H1 (cell line): ENCODE measurements around the gene FOXN4. TPM values are rescaled to one million over a fixed set of nuclear protein-coding genes. Genes with fewer than 3 reads are reported as not detected.

Source experiments
- CTCF ChIA-PET: fragments of 300-600 bp; sonication (Branson Sonifier 250); formaldehyde crosslinking; loops from one replicate; lab custom pipeline; 2021; ENCODE audit not compliant: partially characterized antibody; lab: Charles Lee
- POLR2A ChIA-PET: fragments of 300-600 bp; sonication (Branson Sonifier 250); formaldehyde crosslinking; loops from one replicate; lab custom pipeline; 2021; ENCODE audit warnings: inconsistent platforms; ENCODE audit not compliant: partially characterized antibody; lab: Charles Lee
- DNase-seq, 2 experiments: peaks; one replicate each; pipeline versions ENCODE4 v3.0.0 to v3.0.0-alpha.2; 2010 to 2022; ENCODE audit warnings: low spot score in 2 of 2, low read depth in 1 of 2, mixed read lengths in 1 of 2
- FAIRE-seq: peaks from 2 replicates; lab custom pipeline; 2011; peaks lifted over from hg19 to GRCh38; lab: Jason Lieb, UNC
- H2AFZ ChIP-seq: 2 replicates; pipeline ENCODE4 v1.8.1; 2012; ENCODE audit warnings: low read length, inconsistent platforms
- H2AK5ac ChIP-seq: 2 replicates; pipeline ENCODE4 v1.6.1; 2013; ENCODE audit warnings: low read depth, low read length
- H2BK120ac ChIP-seq: replicated peaks from 2 replicates; pipeline ENCODE3; 2013; ENCODE audit warnings: low read depth, low read length, inconsistent platforms
- H2BK12ac ChIP-seq: 2 replicates; pipeline ENCODE4 v1.6.1; 2013; ENCODE audit warnings: low read depth, low read length
- H2BK15ac ChIP-seq: 2 replicates; pipeline ENCODE4 v1.6.1; 2013; ENCODE audit warnings: low read length
- H2BK20ac ChIP-seq: 2 replicates; pipeline ENCODE4 v1.6.1; 2013; ENCODE audit warnings: low read length
- H2BK5ac ChIP-seq: 2 replicates; pipeline ENCODE4 v1.6.1; 2013; ENCODE audit warnings: low read depth, low read length
- H3K14ac ChIP-seq: 2 replicates; pipeline ENCODE4 v1.6.1; 2013; ENCODE audit warnings: inconsistent platforms; ENCODE audit not compliant: insufficient read length
- H3K18ac ChIP-seq: 2 replicates; pipeline ENCODE4 v1.6.1; 2013; ENCODE audit warnings: low read length; ENCODE audit errors: extremely low read depth
- H3K23ac ChIP-seq: 2 replicates; pipeline ENCODE4 v1.6.1; 2013; ENCODE audit warnings: inconsistent platforms; ENCODE audit not compliant: insufficient read length
- H3K23me2 ChIP-seq: 2 replicates; pipeline ENCODE4 v1.6.1; 2013; ENCODE audit warnings: low read depth, low read length
- H3K27ac ChIP-seq: 2 replicates; pipeline ENCODE4 v1.6.1; 2011; ENCODE audit warnings: low read depth, low read length, inconsistent platforms
- H3K27me3 ChIP-seq, 4 experiments: replicated peaks in 1 of 4; 1 replicate in 1 of 4; 2 replicates in 3 of 4; pipeline versions ENCODE4 v1.6.1 to v1.8.1; 2011 to 2013; ENCODE audit warnings: low read length in 3 of 4, mild to moderate bottlenecking in 3 of 4, inconsistent platforms in 2 of 4, mixed read lengths in 2 of 4, moderate library complexity in 1 of 4; ENCODE audit not compliant: control insufficient read depth in 3 of 4, insufficient read depth in 3 of 4; ENCODE audit errors: extremely low read depth in 1 of 4
- H3K36me3 ChIP-seq, 4 experiments: 2 replicates each; pipeline versions ENCODE4 v1.6.1 to v1.8.1; 2011 to 2013; ENCODE audit warnings: mild to moderate bottlenecking in 4 of 4, low read length in 3 of 4, moderate library complexity in 2 of 4, control low read depth in 1 of 4, inconsistent platforms in 1 of 4; ENCODE audit not compliant: insufficient read depth in 4 of 4, control insufficient read depth in 2 of 4
- H3K4ac ChIP-seq: replicated peaks from 2 replicates; pipeline ENCODE3; 2013; ENCODE audit warnings: low read length, low read depth, mixed read lengths, inconsistent platforms; ENCODE audit not compliant: insufficient read length
- H3K4me1 ChIP-seq, 4 experiments: replicated peaks in 1 of 4; 1 replicate in 1 of 4; 2 replicates in 3 of 4; pipeline versions ENCODE4 v1.6.1 to v1.8.1; 2011 to 2013; ENCODE audit warnings: low read length in 3 of 4, inconsistent platforms in 2 of 4, mixed read lengths in 1 of 4; ENCODE audit not compliant: insufficient read depth in 4 of 4, control insufficient read depth in 3 of 4
- H3K4me2 ChIP-seq, 2 experiments: 2 replicates each; pipeline versions ENCODE4 v1.6.1 to v1.8.1; 2011 to 2013; ENCODE audit warnings: low read depth in 2 of 2, low read length in 2 of 2, control low read depth in 1 of 2, inconsistent platforms in 1 of 2, mild to moderate bottlenecking in 1 of 2; ENCODE audit not compliant: insufficient read depth in 1 of 2
- H3K4me3 ChIP-seq, 4 experiments: fragments of 200-600, 300-600 bp in 1 of 4; sonication (generic), shearing (Covaris generic), sonication (Bioruptor Twin) in 1 of 4; 2 replicates each; pipeline versions ENCODE4 v1.5.1 to v1.8.1; 2011 to 2016; ENCODE audit warnings: low read length in 4 of 4, low read depth in 3 of 4, control low read depth in 2 of 4, inconsistent platforms in 2 of 4, mild to moderate bottlenecking in 2 of 4, mixed read lengths in 1 of 4, moderate library complexity in 1 of 4; ENCODE audit not compliant: insufficient read depth in 2 of 4; ENCODE audit errors: extremely low read depth in 1 of 4
- H3K56ac ChIP-seq: replicated peaks from 2 replicates; pipeline ENCODE3; 2013; ENCODE audit warnings: low read depth, mild to moderate bottlenecking, mixed read lengths, low read length, inconsistent platforms; ENCODE audit not compliant: insufficient read length
- H3K79me1 ChIP-seq: 2 replicates; pipeline ENCODE4 v1.6.1; 2013; ENCODE audit warnings: low read depth, low read length, control low read depth
- H3K79me2 ChIP-seq, 2 experiments: 2 replicates each; pipeline versions ENCODE4 v1.6.1 to v1.8.1; 2012 to 2013; ENCODE audit warnings: low read length in 2 of 2, mild to moderate bottlenecking in 2 of 2, inconsistent platforms in 1 of 2; ENCODE audit not compliant: insufficient read depth in 2 of 2, control insufficient read depth in 1 of 2
- H3K9ac ChIP-seq, 4 experiments: replicated peaks in 1 of 4; 1 replicate in 1 of 4; 2 replicates in 3 of 4; pipeline versions ENCODE4 v1.6.1 to v1.8.1; 2011 to 2013; ENCODE audit warnings: low read depth in 3 of 4, low read length in 3 of 4, control low read depth in 2 of 4, mild to moderate bottlenecking in 2 of 4, moderate library complexity in 2 of 4, inconsistent platforms in 1 of 4; ENCODE audit errors: extremely low read depth in 1 of 4
- H3K9me3 ChIP-seq, 2 experiments: 2 replicates each; pipeline versions ENCODE4 v1.6.1 to v1.8.1; 2012 to 2013; ENCODE audit warnings: mild to moderate bottlenecking in 2 of 2, moderate library complexity in 2 of 2, control low read depth in 1 of 2, inconsistent platforms in 1 of 2, low read depth in 1 of 2, low read length in 1 of 2, mixed read lengths in 1 of 2; ENCODE audit not compliant: insufficient read depth in 2 of 2
- H4K20me1 ChIP-seq, 2 experiments: replicated peaks in 1 of 2; 2 replicates each; pipeline versions ENCODE3 to v1.8.1; 2011 to 2013; ENCODE audit warnings: inconsistent platforms in 2 of 2, low read length in 2 of 2, mild to moderate bottlenecking in 1 of 2; ENCODE audit not compliant: insufficient read depth in 2 of 2, control insufficient read depth in 1 of 2
- H4K5ac ChIP-seq: 2 replicates; pipeline ENCODE4 v1.6.1; 2013; ENCODE audit warnings: low read length, low read depth, mixed read lengths, inconsistent platforms; ENCODE audit not compliant: insufficient read length
- H4K8ac ChIP-seq: 2 replicates; pipeline ENCODE4 v1.8.0; 2013; ENCODE audit warnings: mild to moderate bottlenecking, moderate library complexity, low read length, inconsistent platforms; ENCODE audit not compliant: insufficient read depth; ENCODE audit errors: extremely low read depth
- H4K91ac ChIP-seq: replicated peaks from 2 replicates; pipeline ENCODE3; 2013; ENCODE audit warnings: low read length, mixed read lengths, inconsistent platforms; ENCODE audit not compliant: insufficient read length
- BRCA1 ChIP-seq: IDR thresholded peaks from 2 replicates; pipeline ENCODE4 v1.6.1; 2012; ENCODE audit warnings: low read depth, low read length, improper control_type of control experiment
- CBX8 ChIP-seq: fragments of 300-800, 300-1000 bp; sonication (generic); IDR thresholded peaks from 2 replicates; pipeline ENCODE4 v1.7.1; 2016; ENCODE audit warnings: low read depth, low read length, borderline replicate concordance
- CHD1 ChIP-seq: IDR thresholded peaks from 2 replicates; pipeline ENCODE4 v1.6.1; 2012; ENCODE audit warnings: low read depth, low read length, improper control_type of control experiment
- KDM4A ChIP-seq: IDR thresholded peaks from one replicate; pipeline ENCODE4 v1.7.1; 2012; ENCODE audit warnings: low read depth, mild to moderate bottlenecking, moderate library complexity, low read length, inconsistent platforms; ENCODE audit not compliant: severe bottlenecking
- KDM5A ChIP-seq: fragments of 200-600 bp; IDR thresholded peaks from 2 replicates; pipeline ENCODE4 v1.7.1; 2012; ENCODE audit warnings: mild to moderate bottlenecking, low read length, inconsistent platforms, mixed read lengths
- POLR2A ChIP-seq, 2 experiments: IDR thresholded peaks; 1 replicate in 1 of 2; 2 replicates in 1 of 2; pipeline ENCODE4 v1.6.1; 2011; ENCODE audit warnings: low read depth in 2 of 2, low read length in 2 of 2, mild to moderate bottlenecking in 2 of 2; ENCODE audit errors: control extremely low read depth in 1 of 2
- SIX5 ChIP-seq: IDR thresholded peaks from 2 replicates; pipeline ENCODE4 v1.6.1; 2011; ENCODE audit warnings: mild to moderate bottlenecking, low read depth, low read length
- SP2 ChIP-seq: IDR thresholded peaks from 2 replicates; pipeline ENCODE4 v1.6.1; 2012; ENCODE audit warnings: mild to moderate bottlenecking, low read length, inconsistent platforms
- SRF ChIP-seq: IDR thresholded peaks from 2 replicates; pipeline ENCODE4 v1.6.1; 2011; ENCODE audit warnings: mild to moderate bottlenecking, low read depth, low read length, moderate library complexity
- TAF1 ChIP-seq: IDR thresholded peaks from 2 replicates; pipeline ENCODE4 v1.6.1; 2011; ENCODE audit warnings: mild to moderate bottlenecking, low read depth, low read length
- WGBS, 2 experiments: shearing (Covaris generic) in 1 of 2; methylation state at CpG; one replicate each; pipeline versions ENCODE4 v1.1.6 to v1.1.7; 2013 to 2015; ENCODE audit warnings: low lambda C conversion rate in 2 of 2, mixed read lengths in 2 of 2, inconsistent platforms in 1 of 2, low coverage in 1 of 2, missing lambda C conversion rate in 1 of 2; ENCODE audit not compliant: insufficient replicate concordance in 2 of 2, insufficient coverage in 1 of 2, insufficient read length in 1 of 2; ENCODE audit errors: extremely low coverage in 1 of 2, missing lambda C conversion rate in 1 of 2; 5-methylcytosine and 5-hydroxymethylcytosine counted together
- polyA plus RNA-seq, 7 experiments: library from polyadenylated mRNA; depleted of rRNA in 3 of 7; stranded (reverse) in 5 of 7; unstranded in 2 of 7; fragments of >200 nt in 5 of 7; fragments of 200-250 nt in 2 of 7; gene quantifications; 1 replicate in 5 of 7; 2 replicates in 1 of 7; 4 replicates in 1 of 7; pipeline versions ENCODE4 v1.2.1 to v1.2.3, GENCODE V29; 2011 to 2013; ENCODE audit warnings: missing spikeins in 2 of 7, mixed read lengths in 2 of 7
- total RNA-seq: library from RNA; stranded (reverse); fragmentation: NEBNext Ultra II Directional; extraction: Animal tissue kit (Norgen Biotek cat#: 25700); gene quantifications from 2 replicates; pipeline ENCODE4 v1.2.1, GENCODE V29; 2021

FOXN4 gene
- total and polyA plus RNA-seq, 2 of the 8 experiments (the other 6 are each of a cell fraction or from before 2014, with no cell fraction given), result 0.26 to 0.29 TPM

GRCh38 chr12:109281452-109281851, 27.6 kb downstream of the FOXN4 start:
- FAIRE-seq, result no peak
- 85% methylated on average over 15 of the region's 17 CpGs; no CpG with 5 or more reads in 1 of the 2 experiments for WGBS, 2 experiments
- H3K23ac ChIP-seq, result no peak overlapping the region

More at GRCh38 chr12:109281452-109281851, 27.6 kb downstream of the FOXN4 start:
- no peak overlapping the region for H4K91ac ChIP-seq
- H3K79me1 ChIP-seq, result no peaks in the 10 kb centered on the region
- no peak overlapping the region for H2BK12ac ChIP-seq
- no peak for DNase-seq
- no peak overlapping the region for H3K4me2 ChIP-seq
- H3K18ac ChIP-seq, result no peak overlapping the region
- H4K20me1 ChIP-seq, result no peaks in the 10 kb centered on the region
- no peak overlapping the region for H2BK20ac ChIP-seq
- H2BK15ac ChIP-seq, result no peak overlapping the region
- no peaks in the 10 kb centered on the region for H3K36me3 ChIP-seq
- H3K79me2 ChIP-seq, result no peaks in the 10 kb centered on the region
- peak overlapping the region; percentile 28; the same call in 1 of the 2 replicates for H4K8ac ChIP-seq
- H3K4ac ChIP-seq, result no peak overlapping the region
- H3K27me3 ChIP-seq, result no peaks in the 10 kb centered on the region
- no peak overlapping the region for H2AFZ ChIP-seq
- ChIA-PET CTCF (interaction anchor here (6.9 kb wide), 1 partner anchor 17 kb away, joined by 43 read pairs; no protein-coding TSS in a partner anchor), POLR2A (no interaction called here)
- H4K5ac ChIP-seq, result no peak overlapping the region
- H3K9me3 ChIP-seq, result no peaks in the 10 kb centered on the region
- no peak overlapping the region for H3K56ac ChIP-seq
- H3K9ac ChIP-seq, result no peak overlapping the region
- H3K27ac ChIP-seq, result no peak overlapping the region
- no peaks in the 10 kb centered on the region for H3K23me2 ChIP-seq
- H2BK5ac ChIP-seq, result no peak overlapping the region
- TF ChIP-seq SIX5 (no peak), KDM4A (no peak), SRF (no peak), SP2 (no peak), KDM5A (no peak), CHD1 (no peak), POLR2A (IDR thresholded peaks at IDR 0.05; ENCODE audit: control extremely low read depth in 1 of 2, low read depth in 2 of 2, low read length in 2 of 2) (no peak), BRCA1 (no peak), TAF1 (no peak), CBX8 (no peak)
- H3K4me3 ChIP-seq, result no peak overlapping the region
- no peak overlapping the region for H2BK120ac ChIP-seq
- H2AK5ac ChIP-seq, result no peak overlapping the region
- peaks cover 0 to 3% (median 0%) of the 10 kb centered on the region in 4 experiments; a peak in 1 of 7 replicates for H3K4me1 ChIP-seq
- H3K14ac ChIP-seq, result no peak overlapping the region
